ENCODE results near the gene DRGX.

The DRGX gene

DNA sequence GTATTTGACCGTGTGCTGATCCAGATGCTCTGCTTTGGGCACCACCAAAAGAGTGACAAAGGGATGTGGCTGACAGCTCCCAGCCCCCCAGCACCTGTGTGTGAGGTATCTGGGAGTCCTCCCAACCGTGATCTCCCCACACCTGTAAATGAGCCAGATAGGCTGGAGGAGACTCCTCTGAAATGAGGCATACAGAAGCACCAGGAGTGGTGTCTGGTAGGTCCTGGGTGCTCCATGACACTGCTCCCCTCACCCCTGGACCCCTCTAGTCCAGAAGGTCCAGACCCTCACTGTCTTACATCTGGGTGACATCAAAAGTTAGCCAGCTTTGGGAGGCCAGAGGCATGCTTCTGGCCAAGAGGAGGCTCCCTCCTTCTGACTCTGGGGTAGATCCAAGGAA lies 20.0 kb upstream of the DRGX start:
- H3K36me3 ChIP-seq (replicated peaks) = no peaks in the 10 kb centered on the region
- no peak for DNase-seq (ENCODE audit: low spot score in 2 of 2)
- H3K27me3 ChIP-seq (ENCODE audit: low read depth) = 0 out of 2 replicates have a peak, but pooled peaks cover 4% of the 10 kb centered on the region
- no peak overlapping the region for H3K4me3 ChIP-seq
- in situ Hi-C loops (cut with MboI; ENCODE audit: low sequenced_read_pairs) = no loop called here
- H3K4me1 ChIP-seq = no peaks in the 10 kb centered on the region
- H3K9me3 ChIP-seq = no peaks in the 10 kb centered on the region

DNA sequence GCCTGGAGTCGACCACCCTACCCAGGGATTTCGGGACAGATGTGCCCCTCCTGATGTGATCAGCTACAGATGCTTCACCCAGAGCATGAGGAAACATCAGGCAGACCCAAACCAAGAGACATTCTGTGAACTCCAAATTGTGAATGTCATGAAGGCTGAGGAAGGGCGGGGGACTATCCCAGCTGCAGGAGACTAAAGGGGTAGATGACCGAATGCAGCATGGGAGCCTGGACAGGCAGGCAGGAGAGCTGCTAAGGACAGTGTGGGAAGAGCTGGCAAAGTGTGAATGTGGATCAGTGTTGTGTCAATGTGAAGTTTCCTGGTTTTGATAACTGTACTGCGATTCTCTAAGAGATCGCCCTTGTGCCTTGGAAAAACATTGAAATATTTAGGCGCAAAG lies 19.2 kb upstream of the DRGX start:
- Histone ChIP-seq H3K4me1 (no peaks in the 10 kb centered on the region), H3K9me3 (no peaks in the 10 kb centered on the region), H3K27me3 (ENCODE audit: low read depth) (0 out of 2 replicates have a peak, but pooled peaks cover 4% of the 10 kb centered on the region), H3K4me3 (no peak overlapping the region), H3K36me3 (replicated peaks) (no peaks in the 10 kb centered on the region)
- no peak for DNase-seq (ENCODE audit: low spot score in 2 of 2)
- in situ Hi-C loops (cut with MboI; ENCODE audit: low sequenced_read_pairs) = no loop called here

DNA sequence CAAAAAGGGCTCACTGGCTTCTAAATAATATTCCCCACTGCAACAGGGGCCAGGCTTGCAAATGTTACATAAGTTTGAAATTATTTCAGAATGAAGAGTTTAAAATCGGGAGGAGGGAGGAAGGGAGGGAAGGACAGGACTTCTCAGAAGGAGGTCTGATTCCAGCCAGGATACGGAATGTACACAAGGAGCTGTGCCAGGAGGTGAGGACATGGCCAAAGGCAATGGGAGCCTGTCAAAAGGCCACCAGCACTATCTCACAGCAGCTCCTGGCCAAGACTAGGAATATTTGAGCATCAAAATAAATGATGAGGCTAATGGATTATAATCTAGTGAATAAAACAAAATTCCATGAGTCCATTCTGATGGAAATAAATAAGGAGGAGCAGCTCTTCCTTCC lies 18.6 kb upstream of the DRGX start:
- Histone ChIP-seq H3K36me3 (replicated peaks) (no peaks in the 10 kb centered on the region), H3K4me3 (no peak overlapping the region), H3K4me1 (no peaks in the 10 kb centered on the region), H3K9me3 (no peaks in the 10 kb centered on the region), H3K27me3 (ENCODE audit: low read depth) (0 out of 2 replicates have a peak, but pooled peaks cover 4% of the 10 kb centered on the region)
- no peak for DNase-seq (ENCODE audit: low spot score in 2 of 2)
- in situ Hi-C loops (cut with MboI; ENCODE audit: low sequenced_read_pairs) = no loop called here

DNA sequence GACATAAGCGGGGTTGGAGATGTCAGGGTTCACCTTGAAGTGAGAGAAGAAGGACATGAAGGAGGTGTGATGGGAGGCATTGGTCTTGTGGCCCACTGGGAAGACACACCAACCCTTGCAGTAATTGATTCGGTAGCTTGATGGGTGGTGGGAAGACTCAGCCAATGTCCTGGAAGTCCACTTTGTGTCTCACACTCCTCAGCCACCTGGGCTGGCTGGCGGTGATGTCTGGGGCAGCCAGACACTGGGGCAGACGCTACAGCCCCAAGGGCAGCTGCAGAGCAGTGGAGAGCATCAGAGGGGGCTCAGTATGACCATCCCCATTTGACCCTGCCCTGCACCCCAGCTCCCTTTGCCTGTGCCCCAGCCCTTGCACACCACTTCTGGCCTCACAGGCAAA lies 16.7 kb upstream of the DRGX start:
- DNase-seq (ENCODE audit: low spot score in 2 of 2) = no peak
- no peaks in the 10 kb centered on the region for H3K36me3 ChIP-seq (replicated peaks)
- H3K4me3 ChIP-seq = no peak overlapping the region
- H3K27me3 ChIP-seq (ENCODE audit: low read depth) = 0 out of 2 replicates have a peak, but pooled peaks cover 4% of the 10 kb centered on the region
- no peaks in the 10 kb centered on the region for H3K4me1 ChIP-seq
- in situ Hi-C loops (cut with MboI; ENCODE audit: low sequenced_read_pairs) = no loop called here
- no peaks in the 10 kb centered on the region for H3K9me3 ChIP-seq

DNA sequence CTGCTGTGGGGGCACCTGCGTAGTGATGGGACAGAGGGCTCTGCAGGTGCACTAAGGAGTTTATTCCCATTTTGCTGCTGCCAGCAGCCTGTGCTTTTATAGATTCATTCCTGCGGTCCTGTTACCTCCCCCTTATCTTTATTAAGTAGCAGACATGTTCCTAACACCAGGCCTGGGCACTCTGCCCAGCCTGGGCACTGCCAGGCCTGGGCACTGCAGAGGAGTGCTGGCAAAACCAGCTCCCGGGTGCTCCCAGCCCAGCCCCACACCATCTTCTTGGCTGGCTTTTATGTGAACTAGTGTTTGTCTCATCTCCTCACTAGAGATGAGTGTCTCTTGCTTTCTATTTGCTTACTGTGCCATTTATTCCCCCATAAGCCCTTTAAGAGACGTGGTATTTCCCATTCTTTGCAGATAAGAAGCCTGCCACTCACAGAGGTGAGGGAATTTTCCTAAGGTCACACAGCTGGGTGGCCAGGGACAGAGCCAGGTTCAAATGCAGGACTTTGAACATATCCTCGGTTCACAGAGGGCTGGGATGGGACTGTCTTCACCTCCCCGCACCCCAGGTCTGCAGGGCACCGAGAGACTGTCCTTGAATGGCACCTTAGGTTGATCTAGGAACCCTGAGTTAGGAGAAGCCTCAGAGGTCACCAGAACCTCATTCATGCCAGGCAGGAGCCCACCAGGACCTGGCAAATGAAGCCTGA lies 14.6 kb upstream of the DRGX start:
- H3K27me3 ChIP-seq (ENCODE audit: low read depth) = 0 out of 2 replicates have a peak, but pooled peaks cover 4% of the 10 kb centered on the region
- no peak for DNase-seq (ENCODE audit: low spot score in 2 of 2)
- H3K4me1 ChIP-seq = no peaks in the 10 kb centered on the region
- no peak overlapping the region for H3K4me3 ChIP-seq
- H3K9me3 ChIP-seq = no peaks in the 10 kb centered on the region
- in situ Hi-C loops (cut with MboI; ENCODE audit: low sequenced_read_pairs) = no loop called here
- H3K36me3 ChIP-seq (replicated peaks) = no peaks in the 10 kb centered on the region

DNA sequence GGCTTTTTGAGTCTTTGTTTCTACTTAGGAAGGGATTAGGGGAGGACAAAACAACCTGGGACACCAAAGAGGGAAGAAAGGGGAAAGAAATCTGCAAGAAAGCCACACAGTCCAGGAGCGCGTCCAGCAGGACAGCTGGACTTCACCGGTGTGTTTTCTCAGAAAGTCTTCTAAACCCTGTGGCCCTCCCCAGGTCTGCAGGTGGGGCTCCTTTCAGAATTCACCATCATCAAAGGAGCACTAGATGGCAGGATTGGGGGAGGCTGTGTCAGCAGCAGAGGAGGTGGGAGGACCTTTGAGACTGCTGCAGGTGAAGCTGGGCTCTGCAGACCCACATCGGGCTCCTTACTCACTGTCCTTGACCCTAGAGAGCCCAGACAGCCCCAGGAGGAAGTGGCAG lies 13.9 kb upstream of the DRGX start:
- H3K4me3 ChIP-seq = no peak overlapping the region
- DNase-seq (ENCODE audit: low spot score in 2 of 2) = no peak
- in situ Hi-C loops (cut with MboI; ENCODE audit: low sequenced_read_pairs) = no loop called here
- H3K9me3 ChIP-seq = no peaks in the 10 kb centered on the region
- H3K4me1 ChIP-seq = no peaks in the 10 kb centered on the region
- H3K36me3 ChIP-seq (replicated peaks) = no peaks in the 10 kb centered on the region
- H3K27me3 ChIP-seq (ENCODE audit: low read depth) = 0 out of 2 replicates have a peak, but pooled peaks cover under 1% of the 10 kb centered on the region

DNA sequence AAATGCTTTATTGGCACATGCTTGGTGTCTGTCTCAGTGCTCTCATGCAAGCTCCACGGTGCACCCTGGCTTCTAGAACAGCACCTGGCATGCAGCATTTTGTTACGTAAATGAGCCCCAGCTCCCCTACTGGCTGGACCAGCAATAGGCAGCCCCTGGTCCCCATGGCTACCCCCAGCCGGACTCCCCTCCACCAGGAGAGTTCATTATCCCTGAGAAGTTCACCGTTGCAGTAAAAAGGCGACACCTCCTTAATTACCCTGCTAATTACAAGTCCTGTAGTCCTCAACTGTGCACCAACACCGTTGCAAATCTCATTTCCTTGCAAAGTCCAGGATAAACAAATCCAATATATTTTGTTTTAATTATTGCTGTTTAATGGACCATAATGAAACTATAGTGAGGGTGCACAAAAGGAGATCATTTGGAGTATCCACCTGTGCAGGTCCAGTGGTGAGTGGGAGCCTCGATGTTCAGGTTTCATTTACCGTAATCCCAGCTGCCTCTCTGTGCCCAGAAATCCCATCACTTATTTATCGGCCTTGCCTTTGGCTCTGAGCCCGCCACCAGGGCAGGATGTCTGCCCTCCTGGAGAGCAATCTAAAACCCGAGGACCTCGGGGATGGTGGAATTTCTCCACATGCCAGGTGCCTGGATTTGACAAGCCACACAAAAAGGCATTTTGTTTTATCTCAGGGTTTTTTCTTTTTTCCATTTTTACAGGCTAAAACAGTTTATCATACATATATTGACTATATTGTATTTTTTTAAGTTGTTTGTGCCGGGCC lies 12.8 kb upstream of the DRGX start:
- Histone ChIP-seq H3K36me3 (replicated peaks) (no peaks in the 10 kb centered on the region), H3K4me1 (no peaks in the 10 kb centered on the region), H3K4me3 (no peak overlapping the region), H3K9me3 (no peaks in the 10 kb centered on the region), H3K27me3 (ENCODE audit: low read depth) (no peaks in the 10 kb centered on the region)
- DNase-seq (ENCODE audit: low spot score in 2 of 2) = peak; percentile 11 to 66
- in situ Hi-C loops (cut with MboI; ENCODE audit: low sequenced_read_pairs) = no loop called here

DNA sequence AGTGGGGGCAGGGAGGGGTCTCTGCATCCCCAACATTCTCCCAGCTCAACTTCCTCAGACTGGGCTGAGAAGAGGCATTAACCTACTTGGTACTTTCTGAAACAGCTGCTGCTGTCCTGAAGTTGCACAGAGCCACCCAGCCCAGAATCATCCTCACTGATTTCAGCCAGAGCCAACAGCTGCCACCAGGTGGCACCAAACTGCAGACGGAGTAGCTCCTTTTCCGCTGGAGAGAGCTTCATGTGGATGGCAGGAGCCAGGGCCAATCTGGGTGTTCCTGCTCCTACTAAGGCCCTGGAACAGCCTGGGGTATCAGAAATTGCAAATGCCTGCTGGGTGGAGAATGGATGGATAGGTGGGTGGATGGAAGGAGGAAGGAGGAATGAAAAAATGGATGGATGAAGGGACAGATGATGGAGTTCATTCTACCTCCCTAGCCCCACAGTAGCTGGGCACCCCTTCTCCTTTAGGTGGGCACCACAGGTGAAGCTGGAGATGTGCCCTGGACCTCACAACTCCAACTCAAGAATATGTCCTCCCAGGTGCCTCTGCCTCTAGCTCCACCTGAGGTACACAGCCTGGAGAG lies 11.8 kb upstream of the DRGX start:
- no peak overlapping the region for H3K4me3 ChIP-seq
- no peaks in the 10 kb centered on the region for H3K9me3 ChIP-seq
- no peaks in the 10 kb centered on the region for H3K36me3 ChIP-seq (replicated peaks)
- H3K27me3 ChIP-seq (ENCODE audit: low read depth) = peaks cover 4% of the 10 kb centered on the region; the same call in 1 of the 2 replicates
- in situ Hi-C loops (cut with MboI; ENCODE audit: low sequenced_read_pairs) = no loop called here
- DNase-seq (ENCODE audit: low spot score in 2 of 2) = peak; percentile 60 to 85
- no peaks in the 10 kb centered on the region for H3K4me1 ChIP-seq

DNA sequence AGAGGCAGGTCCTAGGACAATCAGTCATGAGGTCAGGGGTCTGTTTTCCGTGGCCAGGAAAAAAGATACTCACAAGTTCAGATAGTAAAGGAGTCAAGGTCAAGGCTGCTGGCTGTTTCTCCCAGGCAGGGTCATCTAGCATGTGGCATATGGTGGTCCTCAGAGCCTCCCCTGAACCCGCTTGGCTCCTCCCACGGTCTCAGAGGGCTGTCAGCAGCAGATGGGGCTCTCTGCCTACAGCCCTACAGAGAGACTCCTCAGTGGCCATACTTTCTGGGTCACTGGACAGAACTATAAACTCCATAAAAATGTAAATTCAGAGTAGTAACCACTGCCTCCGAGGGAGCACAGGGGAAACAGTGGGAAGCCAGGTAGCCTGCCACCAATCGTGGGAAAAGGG lies 11.3 kb upstream of the DRGX start:
- no peak for DNase-seq (ENCODE audit: low spot score in 2 of 2)
- Histone ChIP-seq H3K4me1 (no peaks in the 10 kb centered on the region), H3K36me3 (replicated peaks) (no peaks in the 10 kb centered on the region), H3K4me3 (no peak overlapping the region), H3K9me3 (no peaks in the 10 kb centered on the region), H3K27me3 (ENCODE audit: low read depth) (peaks cover 4% of the 10 kb centered on the region; the same call in 1 of the 2 replicates)
- in situ Hi-C loops (cut with MboI; ENCODE audit: low sequenced_read_pairs) = no loop called here

DNA sequence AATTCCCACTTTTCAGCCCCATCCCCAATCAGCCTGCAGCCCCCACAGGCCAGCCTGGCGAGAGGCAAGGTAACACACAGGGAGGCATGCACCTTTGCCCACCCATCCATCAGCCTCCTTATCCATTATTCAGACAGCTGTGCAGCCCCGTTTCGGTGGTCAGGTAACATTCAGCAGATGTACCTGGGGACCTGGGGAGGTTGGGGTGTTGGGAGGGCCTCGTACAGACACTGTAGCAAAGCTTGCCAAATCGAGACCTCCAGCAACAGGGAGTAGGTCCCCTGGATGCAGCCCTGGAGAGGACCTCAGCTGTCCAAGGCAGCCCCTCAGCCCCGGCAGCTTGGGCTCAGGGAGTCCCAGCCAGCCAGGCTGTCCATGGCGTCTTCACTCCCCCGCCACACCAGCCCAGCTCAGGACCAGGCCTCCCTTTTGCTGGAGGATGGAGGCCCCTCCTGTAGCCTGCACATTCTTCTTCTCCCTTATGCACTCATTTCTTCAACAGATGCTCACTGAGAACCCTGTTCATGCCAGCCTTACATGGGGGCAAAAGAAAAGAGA lies 8.5 kb upstream of the DRGX start:
- in situ Hi-C loops (cut with MboI; ENCODE audit: low sequenced_read_pairs) = loop anchor here (5.0 kb wide), 1 partner anchor 113 kb away; no protein-coding TSS in a partner anchor
- DNase-seq (ENCODE audit: low spot score in 2 of 2) = no peak
- Histone ChIP-seq H3K4me1 (no peaks in the 10 kb centered on the region), H3K27me3 (ENCODE audit: low read depth) (peaks cover 16% of the 10 kb centered on the region), H3K36me3 (replicated peaks) (no peaks in the 10 kb centered on the region), H3K9me3 (no peaks in the 10 kb centered on the region), H3K4me3 (no peak overlapping the region)

DNA sequence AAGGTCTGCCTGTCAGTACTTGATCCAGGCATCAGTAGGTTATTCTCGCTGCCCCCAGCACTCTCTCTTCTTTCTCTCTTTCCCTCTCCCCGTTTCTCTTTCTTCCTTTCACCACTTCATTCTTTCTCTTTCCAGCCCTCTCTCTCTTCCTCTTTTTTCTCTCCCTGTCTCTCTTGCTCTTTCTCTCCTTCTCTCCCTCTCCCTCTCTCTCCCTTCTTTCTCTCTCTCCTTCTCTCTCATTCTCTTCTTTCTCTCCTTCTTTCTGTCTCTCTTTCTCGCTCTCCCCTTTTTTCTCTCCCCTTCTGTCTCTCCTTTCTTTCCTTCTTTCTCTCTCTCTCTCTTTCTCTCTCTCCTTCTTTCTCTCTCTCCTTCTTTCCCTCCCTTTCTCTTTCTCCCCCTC lies 7.5 kb upstream of the DRGX start:
- no peaks in the 10 kb centered on the region for H3K36me3 ChIP-seq (replicated peaks)
- no peak overlapping the region for H3K4me3 ChIP-seq
- DNase-seq (ENCODE audit: low spot score in 2 of 2) = no peak
- in situ Hi-C loops (cut with MboI; ENCODE audit: low sequenced_read_pairs) = loop anchor here (5.0 kb wide), 1 partner anchor 114 kb away; no protein-coding TSS in a partner anchor
- H3K27me3 ChIP-seq (ENCODE audit: low read depth) = peaks cover 24% of the 10 kb centered on the region
- H3K9me3 ChIP-seq = no peaks in the 10 kb centered on the region
- no peaks in the 10 kb centered on the region for H3K4me1 ChIP-seq

DNA sequence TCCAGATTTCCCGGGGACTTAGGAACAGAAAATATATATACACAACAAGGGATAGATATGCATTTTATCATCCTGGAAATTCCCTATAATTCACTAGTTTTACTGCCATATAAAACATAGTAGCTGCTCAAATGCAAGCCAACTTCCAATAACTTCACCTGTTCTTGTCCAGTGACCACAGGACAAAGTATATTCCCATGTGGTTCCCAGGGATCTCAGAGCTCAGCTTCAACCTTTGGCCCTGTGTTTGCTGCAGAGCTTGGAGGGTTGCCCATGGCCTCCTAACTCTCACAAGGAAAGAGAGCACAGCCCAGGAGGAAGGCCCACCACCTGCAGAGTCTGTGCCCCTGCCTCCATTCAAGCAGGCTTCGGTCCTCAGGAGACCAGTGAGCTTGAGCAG lies 4.5 kb upstream of the DRGX start:
- no peaks in the 10 kb centered on the region for H3K36me3 ChIP-seq (replicated peaks)
- H3K9me3 ChIP-seq = no peaks in the 10 kb centered on the region
- peaks cover 48% of the 10 kb centered on the region for H3K27me3 ChIP-seq (ENCODE audit: low read depth)
- no peaks in the 10 kb centered on the region for H3K4me1 ChIP-seq
- H3K4me3 ChIP-seq = no peak overlapping the region
- no peak for DNase-seq (ENCODE audit: low spot score in 2 of 2)
- in situ Hi-C loops (cut with MboI; ENCODE audit: low sequenced_read_pairs) = loop anchor here (5.0 kb wide), 1 partner anchor 117 kb away; no protein-coding TSS in a partner anchor

DNA sequence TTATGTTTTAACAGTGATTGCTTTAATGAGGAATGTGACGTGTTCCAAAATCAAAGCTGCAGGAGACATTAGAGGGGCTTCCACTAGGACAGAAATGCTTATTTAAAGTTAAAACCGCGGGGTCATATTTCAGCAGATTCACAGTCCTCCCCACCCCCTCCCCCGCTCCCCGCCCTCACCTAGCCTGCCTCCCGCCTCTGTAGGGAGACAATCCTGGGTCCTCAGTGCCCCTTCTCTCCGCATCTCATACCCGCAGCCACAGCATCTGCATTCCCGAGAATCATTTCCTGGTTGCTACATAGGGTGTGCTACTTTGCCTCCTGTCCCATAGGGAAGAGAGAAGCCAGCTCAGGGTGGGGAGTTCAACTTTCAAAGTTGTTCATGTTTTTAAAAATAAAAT lies 3.1 kb upstream of the DRGX start:
- peaks cover 54% of the 10 kb centered on the region for H3K27me3 ChIP-seq (ENCODE audit: low read depth)
- no peaks in the 10 kb centered on the region for H3K4me1 ChIP-seq
- in situ Hi-C loops (cut with MboI; ENCODE audit: low sequenced_read_pairs) = no loop called here
- DNase-seq (ENCODE audit: low spot score in 2 of 2) = no peak
- no peaks in the 10 kb centered on the region for H3K9me3 ChIP-seq
- no peaks in the 10 kb centered on the region for H3K36me3 ChIP-seq (replicated peaks)
- H3K4me3 ChIP-seq = no peak overlapping the region

Data from HAP-1 (cell line).